OCI-LY1 (cell line): ENCODE data around the gene DLK1.

ENCODE experiments used
- EZH2 ChIP-seq: fragments of 200-600 bp; sonication (generic), shearing (Covaris generic); IDR thresholded peaks from 2 replicates; pipeline ENCODE4 v1.8.0; 2017; ENCODE audit warnings: borderline replicate concordance, mixed run types, mild to moderate bottlenecking, antibody characterized with exemption, low read length, moderate library complexity, mixed read lengths
- TF ChIP-seq, protein P1 (sequence below): fragments of 200-600 bp; sonication (generic), shearing (Covaris generic); IDR thresholded peaks from 2 replicates; pipeline ENCODE4 v1.5.1; 2017; ENCODE audit warnings: mild to moderate bottlenecking, antibody characterized with exemption, low read length, moderate library complexity, mixed read lengths

- TF ChIP-seq, protein P1, sequence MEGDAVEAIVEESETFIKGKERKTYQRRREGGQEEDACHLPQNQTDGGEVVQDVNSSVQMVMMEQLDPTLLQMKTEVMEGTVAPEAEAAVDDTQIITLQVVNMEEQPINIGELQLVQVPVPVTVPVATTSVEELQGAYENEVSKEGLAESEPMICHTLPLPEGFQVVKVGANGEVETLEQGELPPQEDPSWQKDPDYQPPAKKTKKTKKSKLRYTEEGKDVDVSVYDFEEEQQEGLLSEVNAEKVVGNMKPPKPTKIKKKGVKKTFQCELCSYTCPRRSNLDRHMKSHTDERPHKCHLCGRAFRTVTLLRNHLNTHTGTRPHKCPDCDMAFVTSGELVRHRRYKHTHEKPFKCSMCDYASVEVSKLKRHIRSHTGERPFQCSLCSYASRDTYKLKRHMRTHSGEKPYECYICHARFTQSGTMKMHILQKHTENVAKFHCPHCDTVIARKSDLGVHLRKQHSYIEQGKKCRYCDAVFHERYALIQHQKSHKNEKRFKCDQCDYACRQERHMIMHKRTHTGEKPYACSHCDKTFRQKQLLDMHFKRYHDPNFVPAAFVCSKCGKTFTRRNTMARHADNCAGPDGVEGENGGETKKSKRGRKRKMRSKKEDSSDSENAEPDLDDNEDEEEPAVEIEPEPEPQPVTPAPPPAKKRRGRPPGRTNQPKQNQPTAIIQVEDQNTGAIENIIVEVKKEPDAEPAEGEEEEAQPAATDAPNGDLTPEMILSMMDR = no peak
- TF ChIP-seq EZH2 = no peak
These were observed 44.0 kb downstream of the DLK1 start for GRCh38 chr14:100770605-100771120.
